ENCODE measurements around the gene C11orf68.

DNA sequence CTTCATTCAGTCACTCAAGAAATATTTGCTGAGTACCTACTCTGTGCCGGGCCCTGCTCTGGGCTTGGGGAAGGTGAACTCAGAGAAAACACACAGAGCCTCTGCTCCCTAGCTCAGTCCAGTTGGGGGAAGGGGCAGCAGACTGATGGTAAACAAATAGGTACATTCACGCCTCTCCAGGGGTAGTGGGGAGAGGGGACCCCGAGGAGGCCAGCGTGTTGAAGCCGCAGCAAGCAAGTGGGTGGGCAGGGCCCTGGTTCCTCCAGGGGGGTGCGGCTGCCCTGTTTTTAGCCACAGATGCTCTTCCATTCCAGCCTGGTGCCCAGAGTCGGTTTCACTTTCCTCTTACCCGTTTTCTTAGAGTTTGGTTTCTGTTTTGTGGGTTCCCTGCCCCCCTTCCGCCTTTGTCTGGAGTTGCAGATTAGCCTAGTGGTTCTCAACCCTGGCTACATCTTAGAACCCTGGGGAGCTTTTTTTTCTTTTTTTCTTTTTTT lies 9.1 kb upstream of the C11orf68 start:
- TF ChIP-seq POLR2A (IDR thresholded peaks at IDR 0.05) = no peak
- TF ChIP-seq, protein P1, sequence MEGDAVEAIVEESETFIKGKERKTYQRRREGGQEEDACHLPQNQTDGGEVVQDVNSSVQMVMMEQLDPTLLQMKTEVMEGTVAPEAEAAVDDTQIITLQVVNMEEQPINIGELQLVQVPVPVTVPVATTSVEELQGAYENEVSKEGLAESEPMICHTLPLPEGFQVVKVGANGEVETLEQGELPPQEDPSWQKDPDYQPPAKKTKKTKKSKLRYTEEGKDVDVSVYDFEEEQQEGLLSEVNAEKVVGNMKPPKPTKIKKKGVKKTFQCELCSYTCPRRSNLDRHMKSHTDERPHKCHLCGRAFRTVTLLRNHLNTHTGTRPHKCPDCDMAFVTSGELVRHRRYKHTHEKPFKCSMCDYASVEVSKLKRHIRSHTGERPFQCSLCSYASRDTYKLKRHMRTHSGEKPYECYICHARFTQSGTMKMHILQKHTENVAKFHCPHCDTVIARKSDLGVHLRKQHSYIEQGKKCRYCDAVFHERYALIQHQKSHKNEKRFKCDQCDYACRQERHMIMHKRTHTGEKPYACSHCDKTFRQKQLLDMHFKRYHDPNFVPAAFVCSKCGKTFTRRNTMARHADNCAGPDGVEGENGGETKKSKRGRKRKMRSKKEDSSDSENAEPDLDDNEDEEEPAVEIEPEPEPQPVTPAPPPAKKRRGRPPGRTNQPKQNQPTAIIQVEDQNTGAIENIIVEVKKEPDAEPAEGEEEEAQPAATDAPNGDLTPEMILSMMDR (IDR thresholded peaks at IDR 0.05) = no peak

All from stomach (tissue), 4 donors.